ENCODE results near the gene ADIPOQ. TPM values are rescaled to one million over a fixed set of nuclear protein-coding genes. Genes with fewer than 3 reads are reported as not detected.

ADIPOQ gene
- total RNA-seq, 4 donors from 2014 or later = 321 to 1,997 (median 1,475) TPM

DNA sequence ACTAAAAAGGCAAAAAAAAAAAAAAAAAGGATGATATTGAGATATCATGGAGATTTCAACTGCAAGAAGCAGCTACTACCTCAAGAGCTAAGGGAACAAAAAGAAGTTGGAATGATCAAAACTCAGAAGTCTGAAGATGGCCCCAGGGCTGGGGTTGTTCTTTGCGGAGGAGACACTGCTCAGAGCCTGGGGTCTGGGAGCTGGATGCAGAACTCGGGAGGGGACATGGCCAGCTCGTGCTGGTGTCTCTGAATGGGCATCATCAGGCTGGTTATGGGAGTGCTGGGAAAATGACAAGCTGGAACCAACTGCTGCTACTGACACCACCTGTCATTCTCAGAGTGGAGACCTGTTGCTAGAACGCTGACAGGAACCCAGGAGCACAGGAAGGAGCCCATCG lies 14.2 kb upstream of the ADIPOQ start:
- DNase-seq (ENCODE audit: low spot score) (no peak), ATAC-seq (ENCODE audit: low FRiP score) (no peak)
- TF ChIP-seq, protein P1, sequence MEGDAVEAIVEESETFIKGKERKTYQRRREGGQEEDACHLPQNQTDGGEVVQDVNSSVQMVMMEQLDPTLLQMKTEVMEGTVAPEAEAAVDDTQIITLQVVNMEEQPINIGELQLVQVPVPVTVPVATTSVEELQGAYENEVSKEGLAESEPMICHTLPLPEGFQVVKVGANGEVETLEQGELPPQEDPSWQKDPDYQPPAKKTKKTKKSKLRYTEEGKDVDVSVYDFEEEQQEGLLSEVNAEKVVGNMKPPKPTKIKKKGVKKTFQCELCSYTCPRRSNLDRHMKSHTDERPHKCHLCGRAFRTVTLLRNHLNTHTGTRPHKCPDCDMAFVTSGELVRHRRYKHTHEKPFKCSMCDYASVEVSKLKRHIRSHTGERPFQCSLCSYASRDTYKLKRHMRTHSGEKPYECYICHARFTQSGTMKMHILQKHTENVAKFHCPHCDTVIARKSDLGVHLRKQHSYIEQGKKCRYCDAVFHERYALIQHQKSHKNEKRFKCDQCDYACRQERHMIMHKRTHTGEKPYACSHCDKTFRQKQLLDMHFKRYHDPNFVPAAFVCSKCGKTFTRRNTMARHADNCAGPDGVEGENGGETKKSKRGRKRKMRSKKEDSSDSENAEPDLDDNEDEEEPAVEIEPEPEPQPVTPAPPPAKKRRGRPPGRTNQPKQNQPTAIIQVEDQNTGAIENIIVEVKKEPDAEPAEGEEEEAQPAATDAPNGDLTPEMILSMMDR (IDR thresholded peaks at IDR 0.05) = no peak

DNA sequence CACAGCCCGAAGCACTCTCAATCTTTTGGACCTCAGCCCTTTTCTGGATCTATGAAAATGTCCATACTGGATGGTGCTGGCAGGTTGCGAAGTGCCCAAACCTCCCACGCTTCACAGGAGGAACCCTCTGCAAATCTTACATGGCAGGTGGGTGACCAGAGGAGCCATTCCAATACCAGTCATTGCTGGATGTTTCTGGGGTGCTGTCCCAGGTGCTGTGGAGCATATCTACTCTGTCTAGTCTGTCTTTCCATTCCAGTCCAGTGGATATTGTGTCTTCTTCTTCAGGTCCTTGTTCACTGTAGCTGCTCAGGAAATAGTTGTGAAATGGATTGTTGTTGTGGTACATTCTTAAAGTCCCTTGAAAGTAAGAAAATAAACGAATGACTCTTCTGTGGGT lies 10.7 kb upstream of the ADIPOQ start:
- DNase-seq (ENCODE audit: low spot score) (no peak), ATAC-seq (ENCODE audit: low FRiP score) (no peak)
- TF ChIP-seq, protein P1 (IDR thresholded peaks at IDR 0.05) = no peak

DNA sequence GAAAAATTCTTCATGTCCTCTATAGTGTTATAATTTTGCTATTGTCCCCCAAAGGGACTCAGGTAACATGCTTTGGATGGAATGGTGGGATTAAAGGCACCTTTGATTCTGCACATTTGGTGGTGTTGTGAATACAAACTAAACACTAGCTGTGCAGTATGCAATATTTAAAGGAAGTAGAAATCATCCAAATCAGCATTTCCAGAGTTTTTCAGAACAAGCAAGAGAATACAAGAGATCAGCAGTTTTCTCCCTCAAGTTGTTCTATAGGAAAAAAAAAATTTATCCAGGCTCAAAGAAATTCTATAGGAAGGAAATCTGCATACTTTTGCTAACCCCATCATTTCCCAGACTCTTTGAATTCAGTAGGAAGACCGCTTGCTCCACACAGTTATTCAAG lies 10.2 kb upstream of the ADIPOQ start:
- TF ChIP-seq, protein P1 (IDR thresholded peaks at IDR 0.05) = no peak
- ATAC-seq (ENCODE audit: low FRiP score) (no peak), DNase-seq (ENCODE audit: low spot score) (no peak)

DNA sequence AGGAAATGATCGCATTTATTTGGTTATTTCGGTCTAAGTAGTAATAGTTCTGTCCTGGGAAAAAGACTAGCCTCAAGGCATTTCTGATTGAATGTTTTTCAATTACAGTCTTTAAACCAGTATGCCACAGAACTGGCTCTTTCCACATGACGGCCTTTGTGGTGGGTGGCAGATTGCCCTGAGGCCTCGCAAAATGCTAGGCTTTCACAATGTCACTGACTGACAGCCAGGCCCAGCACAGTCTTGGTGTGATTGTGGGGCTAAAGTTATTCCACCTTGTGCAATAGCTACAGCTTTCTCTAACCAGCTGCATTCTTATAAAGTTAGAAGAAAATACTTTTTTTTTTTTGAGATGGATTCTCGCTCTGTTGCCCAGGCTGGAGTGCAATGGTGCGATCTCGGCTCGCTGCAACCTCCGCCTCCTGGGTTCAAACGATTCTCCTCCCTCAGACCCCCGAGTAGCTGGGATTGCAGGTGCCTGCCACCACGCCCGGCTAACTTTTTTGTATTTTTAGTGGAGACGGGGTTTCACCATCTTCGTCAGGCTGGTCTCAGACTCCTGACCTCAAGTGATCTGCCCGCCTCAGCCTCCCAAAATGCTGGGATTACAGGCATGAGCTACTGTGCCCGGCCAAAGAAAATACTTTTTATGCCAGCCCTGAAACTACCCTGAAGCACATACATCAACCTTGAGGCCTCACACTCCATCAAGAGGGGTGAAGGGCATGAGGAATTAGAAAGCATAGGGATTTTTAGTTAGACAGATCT lies 2.5 kb upstream of the ADIPOQ start:
- ATAC-seq (ENCODE audit: low FRiP score) = no peak
- DNase-seq (ENCODE audit: low spot score) = no peak
- TF ChIP-seq, protein P1 (IDR thresholded peaks at IDR 0.05) = no peak

DNA sequence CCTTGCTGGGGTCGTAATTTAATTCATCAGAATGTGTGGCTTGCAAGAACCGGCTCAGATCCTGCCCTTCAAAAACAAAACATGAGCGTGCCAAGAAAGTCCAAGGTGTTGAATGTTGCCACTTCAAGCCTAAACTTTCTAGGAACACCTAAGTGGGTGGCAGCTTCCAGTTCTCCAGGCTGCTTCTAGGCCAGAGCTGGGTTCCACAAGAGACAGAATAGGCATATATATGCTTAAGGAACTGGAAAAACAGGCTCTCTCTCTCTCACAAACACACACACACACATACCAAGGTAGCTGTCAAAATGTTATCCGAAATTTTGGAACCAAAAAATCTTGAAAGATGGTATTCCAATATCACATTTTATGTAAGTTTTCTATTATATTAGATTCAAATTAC lies 890 bp upstream of the ADIPOQ start:
- TF ChIP-seq, protein P1 (IDR thresholded peaks at IDR 0.05) = no peak
- no peak for ATAC-seq (ENCODE audit: low FRiP score)

DNA sequence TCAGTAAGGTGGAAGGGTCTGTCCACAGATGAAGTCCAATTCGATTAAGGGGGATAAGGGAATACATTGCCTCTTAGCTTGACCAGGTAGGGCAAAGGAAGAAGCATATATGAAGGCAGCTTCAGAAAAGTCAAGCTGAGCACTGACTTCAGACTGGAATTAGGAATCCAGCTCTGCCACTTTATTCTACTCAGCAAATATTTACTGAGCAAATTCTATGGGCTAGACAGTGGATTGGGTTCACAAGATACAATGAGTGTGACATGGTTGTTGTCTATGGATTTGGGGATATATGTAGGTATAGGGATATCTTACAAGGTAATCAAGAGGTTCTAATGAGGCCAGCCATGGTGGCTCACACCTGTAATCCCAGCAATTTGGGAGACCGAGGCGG lies 526 bp downstream of the ADIPOQ start:
- TF ChIP-seq, protein P1 (IDR thresholded peaks at IDR 0.05) = no peak
- ATAC-seq (ENCODE audit: low FRiP score) = no peak
- no peak for DNase-seq (ENCODE audit: low spot score)

More for the DNA sequence above, 890 bp upstream of the ADIPOQ start:
- no peak for DNase-seq (ENCODE audit: low spot score)

DNA sequence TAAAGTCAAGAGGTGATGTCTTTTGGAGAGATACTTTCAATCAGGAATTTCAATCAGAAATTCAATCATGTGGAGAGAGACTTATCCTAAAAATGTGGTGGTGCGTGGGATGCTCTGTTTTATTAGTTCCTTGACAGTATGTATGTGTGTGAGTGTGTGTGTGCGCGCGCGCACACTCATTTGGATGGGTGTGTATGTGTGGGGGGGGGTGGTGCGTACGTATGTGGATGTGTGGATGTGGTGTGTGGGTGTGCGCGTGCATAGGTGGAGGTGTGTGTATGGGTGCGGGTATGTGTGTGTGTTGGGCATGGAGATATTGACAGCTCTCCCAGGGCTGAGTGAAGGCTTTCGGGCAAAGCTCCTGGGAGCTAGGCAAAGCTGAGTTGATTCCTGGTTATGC lies 2.4 kb downstream of the ADIPOQ start:
- TF ChIP-seq, protein P1 (IDR thresholded peaks at IDR 0.05) = no peak
- no peak for ATAC-seq (ENCODE audit: low FRiP score)
- no peak for DNase-seq (ENCODE audit: low spot score)
